Skeletal muscle tissue (tissue), 5 donors: ENCODE results near the gene ACVR1. TPM values are rescaled to one million over a fixed set of nuclear protein-coding genes. Genes with fewer than 3 reads are reported as not detected.

ENCODE experiments used
- H3K27ac ChIP-seq: one replicate; pipeline ENCODE4 v1.7.0; 2013; ENCODE audit warnings: mild to moderate bottlenecking, low read depth, low read length, inconsistent platforms
- H3K27me3 ChIP-seq, 3 donors: one replicate each; pipeline ENCODE4 v1.7.0; 2013; ENCODE audit warnings: low read length in 3 of 3; ENCODE audit not compliant: control insufficient read depth in 3 of 3, insufficient read depth in 3 of 3
- H3K36me3 ChIP-seq, 3 donors: one replicate each; pipeline ENCODE4 v1.7.0; 2013; ENCODE audit warnings: low read length in 3 of 3; ENCODE audit not compliant: control insufficient read depth in 3 of 3, insufficient read depth in 3 of 3
- H3K4me1 ChIP-seq, 3 donors: one replicate each; pipeline ENCODE4 v1.7.0; 2013; ENCODE audit warnings: low read length in 3 of 3, mild to moderate bottlenecking in 3 of 3; ENCODE audit not compliant: control insufficient read depth in 3 of 3, insufficient read depth in 3 of 3
- H3K4me3 ChIP-seq, 3 donors: one replicate each; pipeline ENCODE4 v1.7.0; 2013; ENCODE audit warnings: low read length in 3 of 3
- H3K9ac ChIP-seq, 3 donors: one replicate each; pipeline ENCODE4 v1.7.0; 2013; ENCODE audit warnings: low read length in 3 of 3, mild to moderate bottlenecking in 3 of 3, moderate library complexity in 2 of 3, low read depth in 1 of 3
- H3K9me3 ChIP-seq, 3 donors: one replicate each; pipeline ENCODE4 v1.7.0; 2013; ENCODE audit warnings: low read length in 3 of 3; ENCODE audit not compliant: control insufficient read depth in 3 of 3
- small RNA-seq: library from RNA; depleted of rRNA; stranded (forward); fragments of <200 nt; gene quantifications from one replicate; pipeline ENCODE3, GENCODE V24; 2014
- total RNA-seq: library from RNA; depleted of rRNA; stranded (reverse); fragments of >200 nt; gene quantifications from one replicate; pipeline ENCODE4 v1.2.3, GENCODE V29; 2014
- donor health status: Osteomylitis.

ACVR1 gene
- total RNA-seq, 1 donor from 2014 or later, result 18.8 TPM

DNA sequence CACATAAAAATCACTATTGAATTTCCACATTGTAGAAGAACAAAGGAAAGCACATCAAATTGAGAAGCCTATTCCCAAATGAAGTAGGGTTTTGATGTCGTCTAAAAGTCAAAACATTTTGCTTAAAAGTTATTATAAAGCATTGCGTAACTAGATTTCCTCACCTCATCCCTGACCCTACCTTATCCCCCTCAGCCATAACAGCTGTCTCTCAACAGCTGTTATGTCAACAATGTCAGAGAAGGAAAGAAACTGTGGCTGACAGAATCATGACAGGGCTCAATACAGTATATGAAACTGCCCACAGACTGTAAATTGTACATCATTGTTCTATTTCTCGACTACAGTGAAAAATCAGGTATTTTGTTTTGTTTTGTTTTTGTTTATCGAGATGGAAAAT, 184.4 kb downstream of the ACVR1 start:
- Histone ChIP-seq H3K9ac (no peak overlapping the region), H3K36me3 (no peaks in the 10 kb centered on the region)

DNA sequence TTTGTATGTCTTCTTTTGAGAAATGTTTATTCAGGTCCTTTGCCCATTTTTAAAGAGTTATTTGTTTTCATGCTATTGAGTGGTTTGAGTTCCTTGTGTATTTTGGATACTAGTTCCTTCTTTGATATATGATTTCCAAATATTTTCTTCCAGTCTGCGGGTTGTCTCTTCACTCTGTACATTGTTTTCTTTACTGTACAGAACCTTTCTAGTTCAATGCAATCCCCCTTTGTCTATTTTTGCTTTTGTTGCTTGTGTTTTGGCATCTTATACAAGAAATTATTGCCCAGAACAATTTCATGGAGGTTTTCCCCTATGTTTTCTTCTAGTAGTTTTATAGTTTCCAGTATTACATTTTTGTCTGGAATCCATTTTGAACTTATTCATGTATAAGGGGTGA, 185.0 kb downstream of the ACVR1 start:
- Histone ChIP-seq H3K4me3 (no peak overlapping the region), H3K9ac (no peak overlapping the region), H3K36me3 (no peaks in the 10 kb centered on the region), H3K9me3 (peaks cover 0 to 2% (median 0%) of the 10 kb centered on the region in 3 donors), H3K27ac (no peak overlapping the region), H3K4me1 (peaks cover 0 to 3% (median 0%) of the 10 kb centered on the region in 3 donors), H3K27me3 (no peaks in the 10 kb centered on the region)

More for the DNA sequence above, 184.4 kb downstream of the ACVR1 start:
- Histone ChIP-seq H3K4me3 (no peak overlapping the region), H3K27me3 (no peaks in the 10 kb centered on the region), H3K4me1 (peaks cover 0 to 3% (median 0%) of the 10 kb centered on the region in 3 donors), H3K27ac (no peak overlapping the region), H3K9me3 (peaks cover 0 to 2% (median 0%) of the 10 kb centered on the region in 3 donors)

Small RNA genes within 50 kb of the gene (small RNA-seq; reads per million reads assigned to genes)
- gene RNU6-436P, result not detected

Other genes starting within 250 kb of the ACVR1 start
- 0.52 TPM for gene ACVR1C, start 247.5 kb downstream of the ACVR1 start, total RNA-seq
- gene UPP2, start 225.5 kb upstream of the ACVR1 start, total RNA-seq, result not detected